Body of pancreas (tissue), 4 donors: ENCODE measurements around the gene PAOX. TPM values are rescaled to one million over a fixed set of nuclear protein-coding genes. Genes with fewer than 3 reads are reported as not detected.

Experiments
- ATAC-seq: fragments of 150-250 bp; one replicate; pipeline ENCODE4 v1.9.1; 2016
- DNase-seq, 4 donors: peaks; one replicate each; pipeline ENCODE4 v3.0.0-alpha.2; 2019
- H3K27ac ChIP-seq, 4 donors: fragments of 200-600 bp; sonication (generic); 1 replicate in 3 of 4; 2 replicates in 1 of 4; pipeline versions ENCODE4 v1.5.1 to v1.6.1; 2016 to 2019; ENCODE audit warnings: mild to moderate bottlenecking in 1 of 4, mixed read lengths in 1 of 4, moderate library complexity in 1 of 4
- H3K27me3 ChIP-seq, 2 donors: fragments of 200-600 bp; sonication (generic); one replicate each; pipeline ENCODE4 v1.6.0; 2016; ENCODE audit warnings: mild to moderate bottlenecking in 1 of 2
- H3K36me3 ChIP-seq, 2 donors: fragments of 200-600 bp; sonication (generic); replicated peaks in 1 of 2; 2 replicates each; pipeline ENCODE4 v1.5.1; 2016; ENCODE audit warnings: low read depth in 2 of 2; ENCODE audit not compliant: insufficient read depth in 1 of 2
- H3K4me1 ChIP-seq: fragments of 200-600 bp; sonication (generic); one replicate; pipeline ENCODE4 v1.6.0; 2016
- H3K4me3 ChIP-seq, 2 donors: fragments of 200-600 bp; sonication (generic); 1 replicate in 1 of 2; 2 replicates in 1 of 2; pipeline ENCODE4 v1.5.1; 2016 to 2019
- H3K9me3 ChIP-seq, 3 donors: fragments of 200-600 bp; sonication (generic); 1 replicate in 2 of 3; 2 replicates in 1 of 3; pipeline ENCODE4 v1.5.1; 2016
- CTCF ChIP-seq, 7 experiments: fragments of 450-650 bp in 4 of 7; fragments of 200-600 bp in 3 of 7; sonication (generic) in 3 of 7; IDR thresholded peaks; one replicate each; pipeline ENCODE4 v1.5.1; 2016 to 2019; ENCODE audit warnings: antibody characterized with exemption in 7 of 7
- POLR2A ChIP-seq, 3 donors: fragments of 450-650 bp; IDR thresholded peaks; one replicate each; pipeline ENCODE4 v1.6.1; 2016; ENCODE audit warnings: antibody characterized with exemption in 3 of 3, mild to moderate bottlenecking in 2 of 3
- WGBS, 2 donors: methylation state at CpG; one replicate each; pipeline ENCODE4 v1.1.5; 2017; 5-methylcytosine and 5-hydroxymethylcytosine counted together
- intact Hi-C: fragments of 100-400 bp; cut with DNase I; formaldehyde crosslinking; loops from one replicate; pipeline ENCODE4 v1.15.1; 2023
- total RNA-seq, 2 donors: library from RNA; depleted of rRNA; stranded (reverse); fragments of >200 nt; gene quantifications; one replicate each; pipeline ENCODE4 v1.1.0, GENCODE V29; 2016

PAOX gene
- total RNA-seq, 2 donors from 2014 or later: 8.3 to 9.6 TPM

- Histone ChIP-seq H3K27ac (no peak overlapping the region), H3K36me3 (peaks cover 0 to 1% of the 10 kb centered on the region in 2 donors), H3K4me1 (peaks cover 16% of the 10 kb centered on the region), H3K9me3 (no peaks in the 10 kb centered on the region), H3K4me3 (no peak overlapping the region), H3K27me3 (no peaks in the 10 kb centered on the region)
- ATAC-seq: no peak
- peak in 1 of 4 donors; percentile 8 for DNase-seq
- intact Hi-C loops: no loop called here
- WGBS, 2 donors: 77% methylated on average over 11 to 12 of the region's 12 CpGs
- TF ChIP-seq CTCF (IDR thresholded peaks at IDR 0.05): no peak
- TF ChIP-seq POLR2A (IDR thresholded peaks at IDR 0.05): no peak
Observed at GRCh38 chr10:133391761-133392518, 12.9 kb downstream of the PAOX start.

- peaks cover 16% of the 10 kb centered on the region for H3K4me1 ChIP-seq
- TF ChIP-seq POLR2A (IDR thresholded peaks at IDR 0.05) (no peak), CTCF (IDR thresholded peaks at IDR 0.05) (no peak)
- peaks cover 0 to 2% of the 10 kb centered on the region in 2 donors for H3K36me3 ChIP-seq
- ATAC-seq (no peak), DNase-seq (peak in 1 of 4 donors; percentile 17)
- intact Hi-C loops: no loop called here
- H3K27ac ChIP-seq: peak overlapping the region in 3 of 4 donors; percentile 75 to 87 (median 85)
- no peaks in the 10 kb centered on the region for H3K9me3 ChIP-seq
- no peaks in the 10 kb centered on the region for H3K27me3 ChIP-seq
- 31 to 45% methylated on average over 22 to 27 of the region's 27 CpGs for WGBS, 2 donors
- H3K4me3 ChIP-seq: peak overlapping the region in 1 of 2 donors; percentile 82
Observed at GRCh38 chr10:133393401-133394063, 14.5 kb downstream of the PAOX start.

GRCh38 chr10:133394064-133394663, 15.1 kb downstream of the PAOX start, which contains the start of gene MTG1:
Gene MTG1, plus strand, starts transcription at chr10:133394157. Its CDS starts 64 bp downstream, at chr10:133394221.
- WGBS, 2 donors: 1% methylated on average over 13 to 60 of the region's 69 CpGs
- peak; percentile 62 to 80 (median 79) for TF ChIP-seq POLR2A (IDR thresholded peaks at IDR 0.05)
- TF ChIP-seq CTCF (IDR thresholded peaks at IDR 0.05): peak in 5 of 7 experiments; percentile 12 to 65 (median 49)
- intact Hi-C loops: no loop called here
- ATAC-seq (peak; percentile 98), DNase-seq (peak; percentile 95 to 96 (median 96))
- Histone ChIP-seq H3K36me3 (peaks cover 2 to 3% of the 10 kb centered on the region in 2 donors), H3K4me3 (peak within 1 kb of the TSS; percentile 82 to 94), H3K4me1 (peaks cover 16% of the 10 kb centered on the region), H3K27ac (peak within 1 kb of the TSS; percentile 56 to 87 (median 80)), H3K9me3 (no peaks in the 10 kb centered on the region), H3K27me3 (no peaks in the 10 kb centered on the region)

GRCh38 chr10:133394801-133395221, 15.7 kb downstream of the PAOX start:
- ATAC-seq (no peak), DNase-seq (no peak)
- WGBS, 2 donors: 23 to 27% methylated on average over 21 of the region's 21 CpGs
- Histone ChIP-seq H3K9me3 (no peaks in the 10 kb centered on the region), H3K36me3 (peaks cover 2 to 5% of the 10 kb centered on the region in 2 donors), H3K27ac (peak overlapping the region in 3 of 4 donors; percentile 75 to 87 (median 85)), H3K27me3 (no peaks in the 10 kb centered on the region), H3K4me1 (peaks cover 16% of the 10 kb centered on the region), H3K4me3 (peak overlapping the region; percentile 82 to 94)
- no peak for TF ChIP-seq POLR2A (IDR thresholded peaks at IDR 0.05)
- TF ChIP-seq CTCF (IDR thresholded peaks at IDR 0.05): no peak
- intact Hi-C loops: no loop called here
